HEK293 (cell line): ENCODE data around the gene NDUFB10.

Experiments used
- CTCF ChIA-PET: fragments of 350-600 bp; formaldehyde crosslinking; extraction: SDS; loops from one replicate; lab custom pipeline; 2021; ENCODE audit warnings: antibody characterized with exemption; lab: Yijun Ruan, JAX
- POLR2A ChIA-PET: fragments of 300-600 bp; formaldehyde crosslinking; extraction: SDS; loops from one replicate; lab custom pipeline; 2020; ENCODE audit warnings: antibody characterized with exemption, inconsistent platforms; lab: Yijun Ruan, JAX
- H3K27ac ChIP-seq: fragments of 200-500 bp; sonication (Bioruptor generic); 2 replicates; pipeline ENCODE4 v1.5.1; 2014; ENCODE audit warnings: low read depth, low read length, control low read depth, inconsistent platforms; ENCODE audit errors: extremely low read depth
- H3K36me3 ChIP-seq, 2 experiments: fragments of 200-500 bp in 1 of 2; sonication (Bioruptor generic) in 1 of 2; 1 replicate in 1 of 2; 2 replicates in 1 of 2; pipeline ENCODE4 v1.5.1; 2014 to 2017; ENCODE audit warnings: inconsistent platforms in 2 of 2, low read length in 2 of 2; ENCODE audit not compliant: control insufficient read depth in 2 of 2, insufficient read depth in 1 of 2
- H3K4me1 ChIP-seq: fragments of 200-500 bp; sonication (Bioruptor generic); 2 replicates; pipeline ENCODE4 v1.5.1; 2014; ENCODE audit warnings: mild to moderate bottlenecking, low read length, inconsistent platforms; ENCODE audit not compliant: control insufficient read depth, insufficient read depth
- H3K4me3 ChIP-seq: 2 replicates; pipeline ENCODE4 v1.5.1; 2011; ENCODE audit warnings: low read depth, mild to moderate bottlenecking, control low read depth, low read length, moderate library complexity
- H3K9me3 ChIP-seq: fragments of 200-500 bp; sonication (Bioruptor generic); 2 replicates; pipeline ENCODE4 v1.5.1; 2014; ENCODE audit warnings: low read depth, low read length, inconsistent platforms; ENCODE audit not compliant: control insufficient read depth, insufficient read depth
- EGR2 ChIP-seq: fragments of 450-650 bp; formaldehyde crosslinking; IDR thresholded peaks from 2 replicates; pipeline ENCODE4 v1.5.1; 2016; ENCODE audit warnings: low read depth, missing biosample characterization, missing genetic modification characterization
- GLI4 ChIP-seq: fragments of 450-650 bp; formaldehyde crosslinking; IDR thresholded peaks from 2 replicates; pipeline ENCODE4 v1.5.1; 2016; ENCODE audit warnings: missing biosample characterization, missing genetic modification characterization
- INSM2 ChIP-seq: fragments of 450-650 bp; formaldehyde crosslinking; IDR thresholded peaks from 2 replicates; pipeline ENCODE4 v1.5.1; 2016; ENCODE audit warnings: missing biosample characterization, missing genetic modification characterization
- RBAK ChIP-seq: fragments of 450-650 bp; formaldehyde crosslinking; IDR thresholded peaks from 2 replicates; pipeline ENCODE4 v1.5.1; 2016; ENCODE audit warnings: missing biosample characterization, missing genetic modification characterization
- REST ChIP-seq: fragments of 450-650 bp; formaldehyde crosslinking; IDR thresholded peaks from 2 replicates; pipeline ENCODE4 v1.5.1; 2016; ENCODE audit warnings: missing biosample characterization, missing genetic modification characterization
- SP2 ChIP-seq: fragments of 450-650 bp; formaldehyde crosslinking; IDR thresholded peaks from 2 replicates; pipeline ENCODE4 v1.5.1; 2016; ENCODE audit warnings: missing biosample characterization, missing genetic modification characterization
- TCF7L2 ChIP-seq: IDR thresholded peaks from 2 replicates; pipeline ENCODE4 v1.6.1; 2011; ENCODE audit warnings: low read depth, mild to moderate bottlenecking, inconsistent platforms, low read length, moderate library complexity, borderline replicate concordance
- ZBTB8A ChIP-seq: fragments of 450-650 bp; formaldehyde crosslinking; IDR thresholded peaks from 2 replicates; pipeline ENCODE4 v1.5.1; 2016; ENCODE audit warnings: missing biosample characterization, missing genetic modification characterization
- ZFP3 ChIP-seq: fragments of 450-650 bp; formaldehyde crosslinking; IDR thresholded peaks from 2 replicates; pipeline ENCODE4 v1.5.1; 2016; ENCODE audit warnings: low read depth, missing biosample characterization, missing genetic modification characterization
- ZFP37 ChIP-seq: fragments of 450-650 bp; formaldehyde crosslinking; IDR thresholded peaks from 2 replicates; pipeline ENCODE4 v1.5.1; 2016; ENCODE audit warnings: missing biosample characterization, missing genetic modification characterization
- ZFP41 ChIP-seq: fragments of 450-650 bp; formaldehyde crosslinking; IDR thresholded peaks from 2 replicates; pipeline ENCODE4 v1.5.1; 2016; ENCODE audit warnings: missing biosample characterization, missing genetic modification characterization, borderline replicate concordance
- ZNF174 ChIP-seq: fragments of 450-650 bp; formaldehyde crosslinking; IDR thresholded peaks from 2 replicates; pipeline ENCODE4 v1.5.0; 2017; ENCODE audit warnings: missing biosample characterization, mild to moderate bottlenecking, missing genetic modification characterization
- ZNF184 ChIP-seq: fragments of 450-650 bp; IDR thresholded peaks from 2 replicates; pipeline ENCODE4 v1.5.1; 2018; ENCODE audit warnings: missing biosample characterization, mild to moderate bottlenecking, missing genetic modification characterization
- ZNF214 ChIP-seq: fragments of 450-650 bp; formaldehyde crosslinking; IDR thresholded peaks from 2 replicates; pipeline ENCODE4 v1.5.1; 2017; ENCODE audit warnings: missing biosample characterization, mild to moderate bottlenecking, missing genetic modification characterization, borderline replicate concordance
- ZNF23 ChIP-seq: fragments of 450-650 bp; formaldehyde crosslinking; IDR thresholded peaks from 2 replicates; pipeline ENCODE4 v1.5.1; 2016; ENCODE audit warnings: missing biosample characterization, missing genetic modification characterization, borderline replicate concordance
- ZNF248 ChIP-seq: fragments of 450-650 bp; formaldehyde crosslinking; IDR thresholded peaks from 2 replicates; pipeline ENCODE4 v1.5.1; 2017; ENCODE audit warnings: missing biosample characterization, missing genetic modification characterization
- ZNF280C ChIP-seq: fragments of 450-650 bp; formaldehyde crosslinking; IDR thresholded peaks from 2 replicates; pipeline ENCODE4 v1.5.1; 2016; ENCODE audit warnings: missing biosample characterization, missing genetic modification characterization
- ZNF335 ChIP-seq: fragments of 450-650 bp; formaldehyde crosslinking; conservative IDR thresholded peaks from 2 replicates; pipeline ENCODE4 v1.5.1; 2016; ENCODE audit warnings: missing biosample characterization, missing genetic modification characterization
- ZNF394 ChIP-seq: fragments of 450-650 bp; formaldehyde crosslinking; IDR thresholded peaks from 2 replicates; pipeline ENCODE4 v1.5.1; 2016; ENCODE audit warnings: missing biosample characterization, missing genetic modification characterization, mild to moderate bottlenecking, moderate library complexity, borderline replicate concordance
- ZNF501 ChIP-seq: fragments of 450-650 bp; formaldehyde crosslinking; IDR thresholded peaks from 2 replicates; pipeline ENCODE4 v1.5.1; 2016; ENCODE audit warnings: missing biosample characterization, missing genetic modification characterization
- ZNF549 ChIP-seq: fragments of 450-650 bp; IDR thresholded peaks from 2 replicates; pipeline ENCODE4 v1.5.1; 2018; ENCODE audit warnings: missing biosample characterization, missing genetic modification characterization, mild to moderate bottlenecking, inconsistent platforms, moderate library complexity
- ZNF707 ChIP-seq: fragments of 450-650 bp; formaldehyde crosslinking; IDR thresholded peaks from 2 replicates; pipeline ENCODE4 v1.5.1; 2016; ENCODE audit warnings: missing biosample characterization, missing genetic modification characterization
- ZNF768 ChIP-seq: fragments of 450-650 bp; formaldehyde crosslinking; IDR thresholded peaks from 2 replicates; pipeline ENCODE4 v1.5.1; 2018; ENCODE audit warnings: missing biosample characterization, mild to moderate bottlenecking, missing genetic modification characterization
- ZNF792 ChIP-seq: fragments of 450-650 bp; formaldehyde crosslinking; IDR thresholded peaks from 2 replicates; pipeline ENCODE4 v1.5.1; 2016; ENCODE audit warnings: missing biosample characterization, missing genetic modification characterization
- ZSCAN5A ChIP-seq: fragments of 450-650 bp; formaldehyde crosslinking; IDR thresholded peaks from 2 replicates; pipeline ENCODE4 v1.5.1; 2016; ENCODE audit warnings: missing biosample characterization, missing genetic modification characterization
- TF ChIP-seq, protein P1 (sequence below): fragments of 450-650 bp; formaldehyde crosslinking; IDR thresholded peaks from 2 replicates; pipeline ENCODE4 v1.5.1; 2016; ENCODE audit warnings: missing biosample characterization, missing genetic modification characterization

Gene NDUFB10

GRCh38 chr16:1980770-1981087 lies 21.4 kb downstream of the NDUFB10 start:
- Histone ChIP-seq H3K4me3 (no peak overlapping the region), H3K4me1 (peaks cover 7% of the 10 kb centered on the region; the same call in 1 of the 2 replicates)
- POLR2A ChIA-PET = interaction anchor here (1.3 to 10.1 kb wide), 3 partner anchors 15 to 174 kb away, joined by 3 to 76 read pairs (median 8); partner anchors contain the start of genes MSRB1, RPS2 and TRAF7
- TF ChIP-seq ZFP3 = no peak
- no peak for TF ChIP-seq ZNF248 (tag by site-specific recombination)
- no peak for TF ChIP-seq ZSCAN5A
- no peak for TF ChIP-seq ZNF792
- TF ChIP-seq ZNF184 (tag by site-specific recombination) = no peak
- no peak for TF ChIP-seq REST (tag by site-specific recombination)
- TF ChIP-seq ZFP41 = no peak
- TF ChIP-seq ZNF768 (tag by site-specific recombination) = no peak
- TF ChIP-seq, protein P1, sequence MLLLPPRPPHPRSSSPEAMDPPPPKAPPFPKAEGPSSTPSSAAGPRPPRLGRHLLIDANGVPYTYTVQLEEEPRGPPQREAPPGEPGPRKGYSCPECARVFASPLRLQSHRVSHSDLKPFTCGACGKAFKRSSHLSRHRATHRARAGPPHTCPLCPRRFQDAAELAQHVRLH (tag by site-specific recombination) = no peak
- no peak for TF ChIP-seq ZNF280C
- TF ChIP-seq ZNF707 (tag by site-specific recombination) = no peak
- TF ChIP-seq ZNF214 (tag by site-specific recombination) = no peak
- no peak for TF ChIP-seq GLI4
- no peak for TF ChIP-seq EGR2 (tag by site-specific recombination)
- TF ChIP-seq, all 188 proteins: peak for 0
- Histone ChIP-seq H3K9me3 (no peaks in the 10 kb centered on the region), H3K36me3 (peaks cover 0 to 47% of the 10 kb centered on the region in 2 experiments; a peak in 1 of 3 replicates), H3K27ac (no peak overlapping the region)
- CTCF ChIA-PET = interaction anchor here (0.5 to 0.8 kb wide), 3 partner anchors 15 to 118 kb away, joined by 3 to 4 read pairs (median 3); no protein-coding TSS in a partner anchor

DNA sequence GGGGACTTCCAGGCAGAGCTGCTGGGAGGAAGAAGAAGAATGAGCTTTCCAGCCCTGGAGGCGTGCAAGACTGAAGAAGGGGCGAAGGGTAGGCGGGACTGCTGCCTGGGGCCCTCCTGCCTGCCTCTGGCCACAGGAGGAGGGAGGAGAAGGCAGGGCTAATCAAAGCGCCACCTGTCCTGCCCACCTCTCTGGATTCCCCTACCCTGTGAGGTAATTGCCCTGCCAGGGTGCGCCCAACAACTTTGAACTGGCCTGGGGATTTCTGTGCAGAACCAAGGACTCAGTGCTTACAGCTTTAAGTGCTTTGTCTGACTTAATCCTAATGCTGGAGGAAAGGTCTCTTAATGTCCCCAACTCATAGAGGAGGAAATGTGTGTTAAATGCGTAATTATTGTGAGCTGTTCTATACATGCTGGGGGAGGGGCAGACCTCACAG lies 22.1 kb downstream of the NDUFB10 start, which contains the start of gene NOXO1:
NOXO1 (minus strand) TSS at position 72 of the 439 bp plus-strand sequence. CDS start 290 bp downstream, outside the sequence.
- H3K4me3 ChIP-seq = no peak within 1 kb of the TSS
- ChIA-PET CTCF (interaction anchor here (0.5 kb wide), 1 partner anchor 82 kb away, joined by 3 read pairs; no protein-coding TSS in a partner anchor), POLR2A (interaction anchor here (1.0 to 10.1 kb wide), 3 partner anchors 16 to 174 kb away, joined by 3 to 76 read pairs (median 8); partner anchors contain the start of genes RPS2 and TRAF7)
- H3K4me1 ChIP-seq = peaks cover 7% of the 10 kb centered on the region; the same call in 1 of the 2 replicates
- no peak within 1 kb of the TSS for H3K27ac ChIP-seq
- peaks cover 0 to 47% of the 10 kb centered on the region in 2 experiments; a peak in 1 of 3 replicates for H3K36me3 ChIP-seq
- H3K9me3 ChIP-seq = no peaks in the 10 kb centered on the region
- no peak for TF ChIP-seq ZNF174 (tag by site-specific recombination)
- TF ChIP-seq INSM2 (tag by site-specific recombination) = no peak
- TF ChIP-seq RBAK (tag by site-specific recombination) = no peak
- no peak for TF ChIP-seq ZNF394 (tag by site-specific recombination)
- peak; percentile 51 for TF ChIP-seq SP2 (tag by site-specific recombination)
- TF ChIP-seq ZNF23 = no peak
- TF ChIP-seq EGR2 (tag by site-specific recombination) = peak; percentile 41; the same call in 1 of the 2 replicates
- TF ChIP-seq ZBTB8A = no peak
- no peak for TF ChIP-seq TCF7L2
- TF ChIP-seq ZNF549 (tag by site-specific recombination) = no peak
- no peak for TF ChIP-seq ZNF501
- 0 out of 2 replicates have a peak, but pooled peaks have one; percentile 13 for TF ChIP-seq ZNF335
- TF ChIP-seq ZFP37 (tag by site-specific recombination) = no peak
